GM12865 (cell line): Measurements from ENCODE around the gene SP9.

Experiments
- DNase-seq: peaks from one replicate; pipeline ENCODE4 v3.0.0; 2010; ENCODE audit warnings: low read depth
- H3K4me3 ChIP-seq: 2 replicates; pipeline ENCODE4 v1.5.1; 2011; ENCODE audit warnings: mild to moderate bottlenecking, low read depth, low read length, control low read depth
- CTCF ChIP-seq: IDR thresholded peaks from 2 replicates; pipeline ENCODE4 v1.5.1; 2011; ENCODE audit warnings: low read length, control low read depth, low read depth, inconsistent platforms; ENCODE audit not compliant: insufficient read depth; ENCODE audit errors: missing control alignments

The SP9 gene

GRCh38 chr2:174324530-174324929, 10.2 kb upstream of the SP9 start:
- TF ChIP-seq CTCF = no peak
- DNase-seq = no peak
- H3K4me3 ChIP-seq = no peak overlapping the region

GRCh38 chr2:174325373-174326160, 9.2 kb upstream of the SP9 start:
- DNase-seq = no peak
- H3K4me3 ChIP-seq = peak overlapping the region; percentile 66
- TF ChIP-seq CTCF = no peak

GRCh38 chr2:174326161-174327020, 8.4 kb upstream of the SP9 start:
- TF ChIP-seq CTCF = no peak
- no peak for DNase-seq
- peak overlapping the region; percentile 66 for H3K4me3 ChIP-seq

GRCh38 chr2:174327021-174327840, 7.5 kb upstream of the SP9 start:
- no peak overlapping the region; the same call in 1 of the 2 replicates for H3K4me3 ChIP-seq
- DNase-seq = no peak
- TF ChIP-seq CTCF = no peak

GRCh38 chr2:174327841-174328113, 7.0 kb upstream of the SP9 start:
- H3K4me3 ChIP-seq = no peak overlapping the region
- TF ChIP-seq CTCF = no peak
- no peak for DNase-seq

GRCh38 chr2:174328114-174328960, 6.4 kb upstream of the SP9 start:
- H3K4me3 ChIP-seq = no peak overlapping the region
- TF ChIP-seq CTCF = no peak
- no peak for DNase-seq
